ENCODE data around the gene SLC47A2.

SLC47A2 gene

GRCh38 chr17:19661121-19661520 lies 55.3 kb downstream of the SLC47A2 start:
- DNase-seq, result no peak

- DNase-seq, result no peak
These were observed 56.0 kb downstream of the SLC47A2 start for GRCh38 chr17:19660219-19660870.

GRCh38 chr17:19659366-19660177 lies 56.8 kb downstream of the SLC47A2 start:
- no peak for DNase-seq

- no peak for DNase-seq
These were observed 59.4 kb downstream of the SLC47A2 start for GRCh38 chr17:19656851-19657581.

GRCh38 chr17:19656336-19656735 lies 60.0 kb downstream of the SLC47A2 start:
- no peak for DNase-seq

GRCh38 chr17:19654896-19655295 lies 61.5 kb downstream of the SLC47A2 start:
- no peak for DNase-seq

- no peak for DNase-seq
These were observed 62.0 kb downstream of the SLC47A2 start for GRCh38 chr17:19654342-19654886.

- no peak for DNase-seq
These were observed 63.8 kb downstream of the SLC47A2 start for GRCh38 chr17:19652595-19652994.

- no peak for DNase-seq
These were observed 64.7 kb downstream of the SLC47A2 start for GRCh38 chr17:19651451-19652238.

- DNase-seq, result no peak
These were observed 65.6 kb downstream of the SLC47A2 start for GRCh38 chr17:19650826-19651225.

GRCh38 chr17:19649274-19649541 lies 67.2 kb downstream of the SLC47A2 start:
- DNase-seq, result no peak

- peak; percentile 95 for DNase-seq
These were observed 67.7 kb downstream of the SLC47A2 start, which contains the start of gene ALDH3A2 for GRCh38 chr17:19648475-19649273. ALDH3A2 (plus strand) TSS chr17:19648751; CDS start chr17:19648972, 221 bp downstream.

- DNase-seq, result peak; percentile 60
These were observed 68.5 kb downstream of the SLC47A2 start for GRCh38 chr17:19647697-19648474.

GRCh38 chr17:19646788-19647696 lies 69.3 kb downstream of the SLC47A2 start:
- DNase-seq, result no peak

- peak; percentile 79 for DNase-seq
These were observed 70.6 kb downstream of the SLC47A2 start for GRCh38 chr17:19645734-19646201.

GRCh38 chr17:19644493-19645210 lies 71.7 kb downstream of the SLC47A2 start:
- DNase-seq, result no peak

GRCh38 chr17:19642373-19642893 lies 74.0 kb downstream of the SLC47A2 start:
- no peak for DNase-seq

GRCh38 chr17:19641687-19642372 lies 74.6 kb downstream of the SLC47A2 start:
- DNase-seq, result no peak

Data from stimulated activated CD8-positive, alpha-beta memory T cell treated with anti-CD3 and anti-CD28 coated beads, Interleukin-4, amount 100 ng/mL, for 48 hours (primary cell).